ENCODE results near the gene TRAPPC1. TPM values are rescaled to one million over a fixed set of nuclear protein-coding genes. Genes with fewer than 3 reads are reported as not detected.

Gene TRAPPC1
- total and polyA plus RNA-seq, 10 of the 15 experiments (the other 5 are each of a cell fraction or from before 2014, with no cell fraction given), result 31.3 to 306 (median 134) TPM

DNA sequence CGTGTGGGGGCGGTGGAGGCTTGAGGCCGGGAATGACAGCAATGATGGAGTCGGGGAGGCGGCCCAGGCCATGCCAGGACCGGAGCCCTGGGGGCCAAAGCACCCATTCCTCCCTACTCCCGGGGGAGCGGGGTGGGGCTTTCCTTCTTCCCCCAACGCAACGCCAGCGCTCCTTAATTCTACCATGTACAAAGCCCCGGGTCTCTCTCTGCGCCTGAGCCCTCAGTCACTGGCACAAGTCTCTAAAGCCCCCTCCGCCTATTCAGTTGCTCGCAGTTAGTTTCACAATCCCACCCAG, 15.4 kb downstream of the TRAPPC1 start:
- no TSS peak for BruUV-seq (replicated peaks)
- peak overlapping the region; percentile 88 for H3K4me2 ChIP-seq (ENCODE audit: control insufficient read depth, insufficient read depth)
- POLR2A ChIA-PET, result interaction anchor here (0.5 to 4.0 kb wide), 9 partner anchors 10 to 81 kb away, joined by 3 to 27 read pairs (median 4); partner anchors contain the start of genes CNTROB, KCNAB3, NAA38 and TRAPPC1
- CTCF ChIA-PET, result interaction anchor here (0.7 to 8.2 kb wide), 16 partner anchors 17 to 144 kb away, joined by 3 to 48 read pairs (median 4); partner anchors contain the start of genes CNTROB, CYB5D1, NAA38 and TRAPPC1
- H2AFZ ChIP-seq (ENCODE audit: control insufficient read depth, low read depth, low read length), result peak overlapping the region; percentile 94
- no peaks in the 10 kb centered on the region for H4K20me1 ChIP-seq (ENCODE audit: control insufficient read depth, insufficient read depth)
- ATAC-seq (no peak), DNase-seq (ENCODE audit: low read depth, low spot score) (no peak), FAIRE-seq (no peak)
- RAD21 ChIA-PET (ENCODE audit: unreplicated experiment), result interaction anchor here (0.9 to 6.4 kb wide), 11 partner anchors 16 to 158 kb away, joined by 3 to 75 read pairs (median 4); partner anchors contain the start of genes CNTROB, KDM6B and TRAPPC1
- SMC1A ChIA-PET (ENCODE audit: uncharacterized antibody, unreplicated experiment), result interaction anchor here (0.9 to 3.5 kb wide), 8 partner anchors 10 to 429 kb away, joined by 3 to 21 read pairs (median 6); partner anchors contain the start of genes CNTROB and KCNAB3
- H3K4me1 ChIP-seq (ENCODE audit: control insufficient read depth, insufficient read depth, low read length), result peaks cover 10% of the 10 kb centered on the region
- in situ Hi-C loops (cut with MboI), result no loop called here
- H3K9ac ChIP-seq (ENCODE audit: control insufficient read depth, insufficient read depth, low read length), result peak overlapping the region; percentile 55; the same call in 1 of the 2 replicates
- peaks cover 2 to 3% of the 10 kb centered on the region in 2 experiments for H3K36me3 ChIP-seq (ENCODE audit: control insufficient read depth in 2 of 2, insufficient read depth in 2 of 2, low read length in 1 of 2)
- H3K27me3 ChIP-seq (replicated peaks in 1 of 2; ENCODE audit: control insufficient read depth in 2 of 2, insufficient read depth in 2 of 2, low read length in 1 of 2), result no peaks in the 10 kb centered on the region
- 72% methylated on average over 15 of the region's 15 CpGs for WGBS (ENCODE audit: insufficient coverage, insufficient replicate concordance, low lambda C conversion rate, missing lambda C conversion rate)
- intact Hi-C loops (cut with micrococcal nuclease; ENCODE audit: unreplicated experiment), result no loop called here
- TF ChIP-seq HSF1 (IDR thresholded peaks at IDR 0.05; ENCODE audit: low read depth, low read length) (no peak), MTA2 (IDR thresholded peaks at IDR 0.05; ENCODE audit: low read depth) (no peak), ESRRA (IDR thresholded peaks at IDR 0.05; ENCODE audit: low read length) (no peak), NR2C1 (IDR thresholded peaks at IDR 0.05) (no peak), NFXL1 (IDR thresholded peaks at IDR 0.05; ENCODE audit: borderline replicate concordance) (no peak), EED (IDR thresholded peaks at IDR 0.05; ENCODE audit: low read depth) (no peak), SMC3 (IDR thresholded peaks at IDR 0.05; ENCODE audit: borderline replicate concordance, low read length) (no peak), RB1 (IDR thresholded peaks at IDR 0.05; ENCODE audit: borderline replicate concordance) (no peak), BRCA1 (IDR thresholded peaks at IDR 0.05; ENCODE audit: low read depth, low read length) (no peak), SREBF1 (IDR thresholded peaks at IDR 0.05; ENCODE audit: low read length) (no peak), GABPA (IDR thresholded peaks at IDR 0.05; ENCODE audit: low read depth) (no peak)
- TF ChIP-seq, protein P1, sequence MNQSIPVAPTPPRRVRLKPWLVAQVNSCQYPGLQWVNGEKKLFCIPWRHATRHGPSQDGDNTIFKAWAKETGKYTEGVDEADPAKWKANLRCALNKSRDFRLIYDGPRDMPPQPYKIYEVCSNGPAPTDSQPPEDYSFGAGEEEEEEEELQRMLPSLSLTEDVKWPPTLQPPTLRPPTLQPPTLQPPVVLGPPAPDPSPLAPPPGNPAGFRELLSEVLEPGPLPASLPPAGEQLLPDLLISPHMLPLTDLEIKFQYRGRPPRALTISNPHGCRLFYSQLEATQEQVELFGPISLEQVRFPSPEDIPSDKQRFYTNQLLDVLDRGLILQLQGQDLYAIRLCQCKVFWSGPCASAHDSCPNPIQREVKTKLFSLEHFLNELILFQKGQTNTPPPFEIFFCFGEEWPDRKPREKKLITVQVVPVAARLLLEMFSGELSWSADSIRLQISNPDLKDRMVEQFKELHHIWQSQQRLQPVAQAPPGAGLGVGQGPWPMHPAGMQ (IDR thresholded peaks at IDR 0.05; ENCODE audit: borderline replicate concordance), result no peak
- peak overlapping the region; percentile 33; the same call in 1 of the 2 replicates for H3K27ac ChIP-seq (ENCODE audit: control insufficient read depth, insufficient read depth)
- no peaks in the 10 kb centered on the region for H3K79me2 ChIP-seq (ENCODE audit: control insufficient read depth, insufficient read depth, low read length)
- H3K4me3 ChIP-seq, result peak overlapping the region; percentile 56; the same call in 1 of the 2 replicates
- H3K9me3 ChIP-seq (replicated peaks; ENCODE audit: control insufficient read depth, insufficient read depth, low read length), result no peaks in the 10 kb centered on the region

Data from GM12878 (cell line).